HepG2 (cell line): Measurements from ENCODE around the gene SETD1A. TPM values are rescaled to one million over a fixed set of nuclear protein-coding genes. Genes with fewer than 3 reads are reported as not detected.

ENCODE experiments used
- ATAC-seq: fragments of 200-7000 bp; cut with Tn5 transposase; 3 replicates; pipeline ENCODE4 v1.9.1; 2020; ENCODE audit warnings: mild to moderate bottlenecking, moderate library complexity
- BruUV-seq: library from RNA; stranded (reverse); fragments of 400-500 nt; replicated peaks from 2 replicates; lab custom pipeline; 2021; lab: Mats Ljungman, UMichigan
- CTCF ChIA-PET: fragments of 300-600 bp; formaldehyde crosslinking; extraction: SDS; loops from one replicate; lab custom pipeline; 2021; ENCODE audit warnings: low total read pairs, inconsistent platforms, low intra/inter-chr PET ratio; lab: Yijun Ruan, JAX
- POLR2A ChIA-PET: fragments of 350-600 bp; sonication (Branson Sonifier 250); formaldehyde crosslinking; loops from one replicate; lab custom pipeline; 2020; ENCODE audit warnings: antibody characterized with exemption, inconsistent platforms; lab: Yijun Ruan, JAX
- DNase-seq: peaks from one replicate; pipeline ENCODE4 v3.0.0-alpha.2; 2015; ENCODE audit warnings: low spot score
- FAIRE-seq: peaks from 3 replicates; lab custom pipeline; 2011; peaks lifted over from hg19 to GRCh38; lab: Jason Lieb, UNC
- H2AFZ ChIP-seq: one replicate; pipeline ENCODE4 v1.6.1; 2011; ENCODE audit warnings: low read length, inconsistent platforms
- H3K27ac ChIP-seq: fragments of 300-600 bp; 3 replicates; pipeline ENCODE4 v1.8.0; 2011; ENCODE audit warnings: mixed run types, mild to moderate bottlenecking, mixed read lengths, low read length, inconsistent platforms; ENCODE audit not compliant: insufficient read depth; ENCODE audit errors: extremely low read length
- H3K27me3 ChIP-seq, 2 experiments: fragments of 200-600 bp in 1 of 2; 2 replicates in 1 of 2; 3 replicates in 1 of 2; pipeline versions ENCODE4 v1.6.0 to v1.8.0; 2011; ENCODE audit warnings: low read length in 2 of 2, mild to moderate bottlenecking in 2 of 2, moderate library complexity in 2 of 2, inconsistent platforms in 1 of 2; ENCODE audit not compliant: insufficient read depth in 2 of 2, control insufficient read depth in 1 of 2
- H3K36me3 ChIP-seq, 2 experiments: fragments of 200-600 bp in 1 of 2; replicated peaks in 1 of 2; 2 replicates in 1 of 2; 3 replicates in 1 of 2; pipeline versions ENCODE4 v1.5.1 to v1.8.0; 2011; ENCODE audit warnings: low read length in 2 of 2, inconsistent platforms in 1 of 2; ENCODE audit not compliant: insufficient read depth in 2 of 2, control insufficient read depth in 1 of 2
- H3K4me1 ChIP-seq: 2 replicates; pipeline ENCODE4 v1.5.1; 2012; ENCODE audit warnings: low read length, inconsistent platforms; ENCODE audit not compliant: insufficient read depth
- H3K4me2 ChIP-seq: 2 replicates; pipeline ENCODE4 v1.6.0; 2011; ENCODE audit warnings: low read depth, low read length, inconsistent platforms
- H3K4me3 ChIP-seq, 3 experiments: fragments of 200-600 bp in 1 of 3; sonication (generic), shearing (Covaris generic) in 1 of 3; replicated peaks in 1 of 3; 2 replicates each; pipeline ENCODE4 v1.5.1; 2011 to 2016; ENCODE audit warnings: low read length in 3 of 3, inconsistent platforms in 2 of 3, low read depth in 2 of 3, mild to moderate bottlenecking in 2 of 3, control low read depth in 1 of 3, mixed read lengths in 1 of 3; ENCODE audit not compliant: insufficient read depth in 1 of 3
- H3K79me2 ChIP-seq: one replicate; pipeline ENCODE4 v1.6.1; 2011; ENCODE audit warnings: low read length, inconsistent platforms; ENCODE audit not compliant: insufficient read depth
- H3K9ac ChIP-seq: 2 replicates; pipeline ENCODE4 v1.6.0; 2011; ENCODE audit warnings: mild to moderate bottlenecking, low read depth, low read length, inconsistent platforms; ENCODE audit not compliant: insufficient read depth
- H3K9me3 ChIP-seq: 2 replicates; pipeline ENCODE4 v1.5.1; 2012; ENCODE audit warnings: mild to moderate bottlenecking, low read length
- H4K20me1 ChIP-seq: 2 replicates; pipeline ENCODE4 v1.6.0; 2011; ENCODE audit warnings: inconsistent platforms, mild to moderate bottlenecking, low read length, moderate library complexity; ENCODE audit not compliant: insufficient read depth
- GATA4 ChIP-seq: sonication (generic); IDR thresholded peaks from 2 replicates; pipeline ENCODE4 v1.6.1; 2016; ENCODE audit warnings: antibody characterized with exemption, low read depth, borderline replicate concordance
- TBP ChIP-seq: sonication (generic); formaldehyde crosslinking; IDR thresholded peaks from 2 replicates; pipeline ENCODE4 v1.5.0; 2020; ENCODE audit warnings: missing genetic modification reagents
- U2AF2 ChIP-seq: fragments of 200-400 bp; formaldehyde crosslinking; IDR thresholded peaks from 2 replicates; pipeline ENCODE4 v1.6.1; 2017; ENCODE audit warnings: low read depth, mild to moderate bottlenecking, low read length
- YY1 ChIP-seq: IDR thresholded peaks from 2 replicates; pipeline ENCODE4 v1.6.1; 2011; ENCODE audit warnings: low read length, low read depth, moderate library complexity, mild to moderate bottlenecking; ENCODE audit not compliant: insufficient read depth, insufficient replicate concordance
- ZNF468 ChIP-seq: sonication (generic); formaldehyde crosslinking; IDR thresholded peaks from 2 replicates; pipeline ENCODE4 v1.8.0; 2022; ENCODE audit warnings: mild to moderate bottlenecking, moderate library complexity, missing genetic modification reagents
- ZNF598 ChIP-seq: sonication (generic); formaldehyde crosslinking; IDR thresholded peaks from 2 replicates; pipeline ENCODE4 v1.5.1; 2020; ENCODE audit warnings: mild to moderate bottlenecking, missing genetic modification reagents, borderline replicate concordance
- ZNF775 ChIP-seq: sonication (generic); formaldehyde crosslinking; IDR thresholded peaks from 2 replicates; pipeline ENCODE4 v1.4.0; 2020; ENCODE audit warnings: missing genetic modification reagents, mild to moderate bottlenecking, moderate library complexity, borderline replicate concordance
- ZNF839 ChIP-seq: sonication (generic); formaldehyde crosslinking; IDR thresholded peaks from 2 replicates; pipeline ENCODE4 v1.4.0; 2020; ENCODE audit warnings: missing genetic modification reagents, mild to moderate bottlenecking, borderline replicate concordance
- WGBS: methylation state at CpG from one replicate; pipeline ENCODE4 v1.1.6; 2017; ENCODE audit warnings: low lambda C conversion rate; 5-methylcytosine and 5-hydroxymethylcytosine counted together
- in situ Hi-C: cut with HindIII; loops from 2 replicates; pipeline ENCODE4 v1.10.0; 2017; ENCODE audit warnings: low pct_unique_long_range_greater_than_20kb; ENCODE audit not compliant: extremely low pct_ligation_motif_present
- intact Hi-C: fragments of 100-400 bp; cut with micrococcal nuclease; formaldehyde crosslinking; loops from one replicate; pipeline ENCODE4 v1.10.0; 2022; ENCODE audit not compliant: unreplicated experiment
- polyA plus RNA-seq, 8 experiments: library from polyadenylated mRNA; depleted of rRNA in 3 of 8; stranded (reverse) in 7 of 8; unstranded in 1 of 8; fragments of >200 nt; fragmentation: Illumina TruSeq in 4 of 8; extraction: Trizol in 4 of 8; gene quantifications; 2 replicates each; pipeline versions ENCODE4 v1.2.1 to v1.2.3, GENCODE V29; 2011 to 2016; ENCODE audit warnings: low read depth in 4 of 8, missing spikeins in 1 of 8, mixed read lengths in 1 of 8; ENCODE audit not compliant: insufficient read depth in 1 of 8
- total RNA-seq, 5 experiments: library from RNA; depleted of rRNA; stranded (reverse); fragments of >200 nt; fragmentation: Illumina TruSeq; extraction: Trizol; gene quantifications; 2 replicates each; pipeline ENCODE4 v1.2.3, GENCODE V29; 2016; ENCODE audit warnings: low read depth in 1 of 5
- TF ChIP-seq, protein P1 (sequence below): IDR thresholded peaks from 2 replicates; pipeline ENCODE4 v1.6.1; 2016; ENCODE audit warnings: missing compliant biosample characterization, missing genetic modification reagents, borderline replicate concordance
- TF ChIP-seq, protein P2 (sequence below): sonication (generic); formaldehyde crosslinking; IDR thresholded peaks from 2 replicates; pipeline ENCODE4 v1.9.0; 2021; ENCODE audit warnings: missing genetic modification reagents, borderline replicate concordance
- TF ChIP-seq, protein P3 (sequence below): sonication (generic); formaldehyde crosslinking; IDR thresholded peaks from 2 replicates; pipeline ENCODE4; 2020; ENCODE audit warnings: missing genetic modification reagents, mild to moderate bottlenecking, borderline replicate concordance

The SETD1A gene
- total and polyA plus RNA-seq, 2 of the 13 experiments (the other 11 are each of a cell fraction or from before 2014, with no cell fraction given), result 3.8 to 5.6 TPM

DNA sequence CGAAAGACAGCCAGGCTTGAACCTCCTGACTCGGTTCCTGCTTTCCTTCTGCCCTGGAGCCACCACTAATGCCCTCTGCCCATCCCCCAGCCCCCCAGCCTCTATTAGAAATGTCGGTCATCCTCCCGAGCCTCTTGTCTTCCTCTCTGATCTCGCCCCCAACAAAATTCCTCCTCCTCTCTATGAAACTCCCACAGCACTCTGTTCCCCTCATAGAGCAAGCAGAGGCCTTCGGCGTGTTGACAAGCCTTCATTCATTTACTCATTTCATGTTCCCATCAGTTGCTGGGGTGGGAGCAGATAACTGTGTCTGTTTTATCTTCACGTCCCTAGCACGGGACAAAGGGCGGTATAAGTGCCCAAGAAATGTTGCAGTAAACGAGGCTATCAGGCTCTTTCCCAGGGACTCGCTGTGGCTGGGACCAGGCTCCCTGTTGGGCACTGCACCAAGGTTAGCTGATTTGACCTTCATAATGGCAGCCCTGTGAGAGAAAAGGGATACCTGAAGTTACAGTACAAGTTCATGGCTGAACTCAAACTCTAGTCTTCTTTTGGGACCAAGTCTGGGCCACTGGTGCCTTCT lies 26.4 kb upstream of the SETD1A start:
- POLR2A ChIA-PET, result interaction anchor here (1.8 kb wide), 1 partner anchor 11 kb away, joined by 6 read pairs; no protein-coding TSS in a partner anchor
- CTCF ChIA-PET, result no interaction called here
- Histone ChIP-seq H2AFZ (no peak overlapping the region), H3K36me3 (peaks cover 17 to 27% of the 10 kb centered on the region in 2 experiments), H3K4me1 (peaks cover 6% of the 10 kb centered on the region; the same call in 1 of the 2 replicates), H3K27me3 (no peaks in the 10 kb centered on the region), H3K9me3 (no peaks in the 10 kb centered on the region), H3K4me2 (no peak overlapping the region), H3K27ac (no peak overlapping the region), H3K4me3 (no peak overlapping the region), H4K20me1 (no peaks in the 10 kb centered on the region), H3K79me2 (no peaks in the 10 kb centered on the region), H3K9ac (no peak overlapping the region)
- TF ChIP-seq GATA4, result no peak
- TF ChIP-seq ZNF598, result no peak
- TF ChIP-seq, protein P1, sequence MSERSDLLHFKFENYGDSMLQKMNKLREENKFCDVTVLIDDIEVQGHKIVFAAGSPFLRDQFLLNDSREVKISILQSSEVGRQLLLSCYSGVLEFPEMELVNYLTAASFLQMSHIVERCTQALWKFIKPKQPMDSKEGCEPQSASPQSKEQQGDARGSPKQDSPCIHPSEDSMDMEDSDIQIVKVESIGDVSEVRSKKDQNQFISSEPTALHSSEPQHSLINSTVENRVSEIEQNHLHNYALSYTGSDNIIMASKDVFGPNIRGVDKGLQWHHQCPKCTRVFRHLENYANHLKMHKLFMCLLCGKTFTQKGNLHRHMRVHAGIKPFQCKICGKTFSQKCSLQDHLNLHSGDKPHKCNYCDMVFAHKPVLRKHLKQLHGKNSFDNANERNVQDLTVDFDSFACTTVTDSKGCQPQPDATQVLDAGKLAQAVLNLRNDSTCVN, result no peak
- TF ChIP-seq ZNF468 (CRISPR knock-in tag), result no peak
- WGBS, result 81% methylated on average over 12 of the region's 12 CpGs
- no peak for DNase-seq
- no peak for FAIRE-seq
- in situ Hi-C loops (no loop called here), intact Hi-C loops (no loop called here)
- ATAC-seq, result no peak
- BruUV-seq, result no TSS peak

DNA sequence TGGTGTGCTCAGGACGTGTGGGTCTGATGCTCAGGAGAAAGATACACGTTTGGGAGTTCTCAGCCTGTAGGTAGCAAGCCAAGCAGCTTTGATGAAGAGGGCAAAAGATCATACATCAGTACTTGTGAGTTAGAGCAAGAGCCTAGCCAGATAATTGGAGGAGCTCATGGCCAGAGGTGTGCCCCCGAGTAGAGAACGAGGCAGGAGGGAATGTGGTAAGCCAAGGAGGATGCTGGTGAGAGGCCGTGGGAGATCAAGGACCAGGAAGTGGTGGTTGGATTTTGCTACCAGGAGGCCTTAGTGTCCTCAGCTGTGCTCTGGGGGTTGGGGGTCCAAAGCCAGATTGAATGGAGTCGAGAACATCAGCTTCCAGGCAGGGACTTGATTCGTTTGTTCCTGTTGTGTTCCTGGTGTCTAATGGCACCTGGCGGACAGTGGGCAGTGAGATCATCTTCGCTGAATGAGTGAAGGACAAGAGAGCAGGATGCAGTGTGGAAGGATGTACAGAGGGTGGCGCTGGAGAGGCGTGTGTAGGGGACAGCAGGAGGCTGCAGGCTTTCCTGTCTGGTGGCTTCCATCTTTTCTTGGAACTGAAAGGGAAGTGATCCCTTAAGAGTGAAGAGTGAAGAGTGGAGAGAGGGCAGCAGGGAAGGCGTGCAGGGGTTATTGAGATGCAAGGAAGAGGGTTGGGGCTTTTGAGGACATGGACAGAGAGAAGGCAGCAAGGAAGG lies 22.6 kb upstream of the SETD1A start:
- peaks cover 6% of the 10 kb centered on the region; the same call in 1 of the 2 replicates for H3K4me1 ChIP-seq
- peak; percentile 78 for FAIRE-seq
- peak; percentile 70 for DNase-seq
- ATAC-seq, result peak; percentile 77
- no peak overlapping the region for H3K9ac ChIP-seq
- intact Hi-C loops (no loop called here), in situ Hi-C loops (no loop called here)
- no peak overlapping the region for H3K4me2 ChIP-seq
- H3K79me2 ChIP-seq, result no peaks in the 10 kb centered on the region
- no peak overlapping the region for H3K4me3 ChIP-seq
- no peaks in the 10 kb centered on the region for H3K27me3 ChIP-seq
- CTCF ChIA-PET, result no interaction called here
- H3K27ac ChIP-seq, result no peak overlapping the region
- no peak overlapping the region for H2AFZ ChIP-seq
- 63% methylated on average over 12 of the region's 12 CpGs for WGBS
- no peaks in the 10 kb centered on the region for H4K20me1 ChIP-seq
- BruUV-seq, result no TSS peak
- peaks cover 15 to 27% of the 10 kb centered on the region in 2 experiments for H3K36me3 ChIP-seq
- no peaks in the 10 kb centered on the region for H3K9me3 ChIP-seq
- POLR2A ChIA-PET, result no interaction called here
- TF ChIP-seq ZNF839 (CRISPR knock-in tag) (no peak), ZNF775 (CRISPR knock-in tag) (no peak), YY1 (peak; percentile 27), TBP (CRISPR knock-in tag) (no peak), U2AF2 (no peak)
- TF ChIP-seq, protein P2, sequence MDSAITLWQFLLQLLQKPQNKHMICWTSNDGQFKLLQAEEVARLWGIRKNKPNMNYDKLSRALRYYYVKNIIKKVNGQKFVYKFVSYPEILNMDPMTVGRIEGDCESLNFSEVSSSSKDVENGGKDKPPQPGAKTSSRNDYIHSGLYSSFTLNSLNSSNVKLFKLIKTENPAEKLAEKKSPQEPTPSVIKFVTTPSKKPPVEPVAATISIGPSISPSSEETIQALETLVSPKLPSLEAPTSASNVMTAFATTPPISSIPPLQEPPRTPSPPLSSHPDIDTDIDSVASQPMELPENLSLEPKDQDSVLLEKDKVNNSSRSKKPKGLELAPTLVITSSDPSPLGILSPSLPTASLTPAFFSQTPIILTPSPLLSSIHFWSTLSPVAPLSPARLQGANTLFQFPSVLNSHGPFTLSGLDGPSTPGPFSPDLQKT (CRISPR knock-in tag), result no peak
- TF ChIP-seq, protein P3, sequence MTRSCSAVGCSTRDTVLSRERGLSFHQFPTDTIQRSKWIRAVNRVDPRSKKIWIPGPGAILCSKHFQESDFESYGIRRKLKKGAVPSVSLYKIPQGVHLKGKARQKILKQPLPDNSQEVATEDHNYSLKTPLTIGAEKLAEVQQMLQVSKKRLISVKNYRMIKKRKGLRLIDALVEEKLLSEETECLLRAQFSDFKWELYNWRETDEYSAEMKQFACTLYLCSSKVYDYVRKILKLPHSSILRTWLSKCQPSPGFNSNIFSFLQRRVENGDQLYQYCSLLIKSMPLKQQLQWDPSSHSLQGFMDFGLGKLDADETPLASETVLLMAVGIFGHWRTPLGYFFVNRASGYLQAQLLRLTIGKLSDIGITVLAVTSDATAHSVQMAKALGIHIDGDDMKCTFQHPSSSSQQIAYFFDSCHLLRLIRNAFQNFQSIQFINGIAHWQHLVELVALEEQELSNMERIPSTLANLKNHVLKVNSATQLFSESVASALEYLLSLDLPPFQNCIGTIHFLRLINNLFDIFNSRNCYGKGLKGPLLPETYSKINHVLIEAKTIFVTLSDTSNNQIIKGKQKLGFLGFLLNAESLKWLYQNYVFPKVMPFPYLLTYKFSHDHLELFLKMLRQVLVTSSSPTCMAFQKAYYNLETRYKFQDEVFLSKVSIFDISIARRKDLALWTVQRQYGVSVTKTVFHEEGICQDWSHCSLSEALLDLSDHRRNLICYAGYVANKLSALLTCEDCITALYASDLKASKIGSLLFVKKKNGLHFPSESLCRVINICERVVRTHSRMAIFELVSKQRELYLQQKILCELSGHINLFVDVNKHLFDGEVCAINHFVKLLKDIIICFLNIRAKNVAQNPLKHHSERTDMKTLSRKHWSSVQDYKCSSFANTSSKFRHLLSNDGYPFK (CRISPR knock-in tag), result no peak
